OCI-LY7 (cell line): ENCODE data around the gene PRSS2. TPM values are rescaled to one million over a fixed set of nuclear protein-coding genes. Genes with fewer than 3 reads are reported as not detected.
A peak's percentile ranks its signal among the peaks of the same experiment; 100 is the strongest.

Experiments
- BruUV-seq: library from RNA; stranded (reverse); fragments of 400-500 nt; replicated peaks from 2 replicates; lab custom pipeline; 2021; lab: Mats Ljungman, UMichigan
- CTCF ChIA-PET: fragments of 300-600 bp; sonication (Branson Sonifier 250); formaldehyde crosslinking; loops from one replicate; lab custom pipeline; 2022; ENCODE audit warnings: antibody characterized with exemption; ENCODE audit not compliant: unreplicated experiment; lab: Charles Lee
- POLR2A ChIA-PET: fragments of 300-600 bp; sonication (Branson Sonifier 250); formaldehyde crosslinking; loops from one replicate; lab custom pipeline; 2022; ENCODE audit warnings: antibody characterized with exemption; lab: Charles Lee
- DNase-seq: peaks from one replicate; pipeline ENCODE4 v3.0.0-alpha.2; 2015; ENCODE audit warnings: low spot score
- H2AFZ ChIP-seq: fragments of 200-600 bp; sonication (generic), shearing (Covaris generic); 2 replicates; pipeline ENCODE4 v1.6.1; 2014; ENCODE audit warnings: mild to moderate bottlenecking, antibody characterized with exemption, low read length, moderate library complexity
- H3K27ac ChIP-seq: fragments of 200-600 bp; sonication (generic); 2 replicates; pipeline ENCODE4 v1.5.1; 2014; ENCODE audit warnings: mixed run types, low read depth, mild to moderate bottlenecking, moderate library complexity, low read length, inconsistent platforms; ENCODE audit not compliant: poor library complexity, severe bottlenecking
- H3K36me3 ChIP-seq: fragments of 200-600 bp; sonication (generic); 2 replicates; pipeline ENCODE4 v1.6.1; 2014; ENCODE audit warnings: mild to moderate bottlenecking, antibody characterized with exemption, low read length, moderate library complexity, mixed read lengths; ENCODE audit not compliant: insufficient read depth
- H3K4me1 ChIP-seq: fragments of 200-600 bp; sonication (generic); 2 replicates; pipeline ENCODE4 v1.5.1; 2014; ENCODE audit warnings: mild to moderate bottlenecking, low read length; ENCODE audit not compliant: insufficient read depth, poor library complexity, severe bottlenecking
- H3K4me2 ChIP-seq: fragments of 200-600 bp; sonication (generic); 2 replicates; pipeline ENCODE4 v1.6.1; 2014; ENCODE audit warnings: mild to moderate bottlenecking, low read length
- H3K4me3 ChIP-seq: fragments of 200-600 bp; sonication (generic); 2 replicates; pipeline ENCODE4 v1.5.1; 2014; ENCODE audit warnings: mild to moderate bottlenecking, low read depth, low read length; ENCODE audit not compliant: poor library complexity, severe bottlenecking
- H3K79me2 ChIP-seq: fragments of 200-600 bp; sonication (generic); 2 replicates; pipeline ENCODE4 v1.6.1; 2016; ENCODE audit warnings: low read depth, mild to moderate bottlenecking, low read length, moderate library complexity, mixed read lengths; ENCODE audit not compliant: insufficient read depth
- H3K9me2 ChIP-seq: fragments of 200-600 bp; sonication (generic); 2 replicates; pipeline ENCODE4 v1.6.1; 2016; ENCODE audit warnings: mild to moderate bottlenecking, low read length, mixed read lengths; ENCODE audit not compliant: insufficient read depth
- H3K9me3 ChIP-seq: fragments of 200-600 bp; sonication (generic); 2 replicates; pipeline ENCODE4 v1.6.1; 2014; ENCODE audit warnings: mild to moderate bottlenecking, mixed run types, low read length, mixed read lengths
- H4K20me1 ChIP-seq: fragments of 200-600 bp; sonication (generic); 2 replicates; pipeline ENCODE4 v1.6.1; 2014; ENCODE audit warnings: mild to moderate bottlenecking, antibody characterized with exemption, low read length, moderate library complexity, mixed read lengths; ENCODE audit not compliant: insufficient read depth
- CTCF ChIP-seq: fragments of 200-600 bp; sonication (generic); conservative IDR thresholded peaks from 2 replicates; pipeline ENCODE4 v1.5.1; 2014; ENCODE audit warnings: mild to moderate bottlenecking, antibody characterized with exemption, low read length, moderate library complexity, mixed read lengths
- EZH2phosphoT487 ChIP-seq: fragments of 200-600 bp; sonication (generic); IDR thresholded peaks from 2 replicates; pipeline ENCODE4 v1.6.1; 2018; ENCODE audit warnings: low read depth, borderline replicate concordance, mild to moderate bottlenecking, mixed run types, antibody characterized with exemption, low read length, moderate library complexity, mixed read lengths
- intact Hi-C: fragments of 100-400 bp; cut with micrococcal nuclease; formaldehyde crosslinking; loops from one replicate; pipeline ENCODE4 v1.10.0; 2022; ENCODE audit not compliant: unreplicated experiment
- total RNA-seq, 2 experiments: library from RNA; depleted of rRNA in 1 of 2; stranded (reverse); fragments of >200 nt in 1 of 2; shearing (Covaris generic) in 1 of 2; gene quantifications; 2 replicates each; pipeline ENCODE4 v1.2.3, GENCODE V29; 2014 to 2022

The PRSS2 gene
- total RNA-seq, 2 experiments from 2014 or later: 0.60 to 1.1 TPM

- no TSS peak for BruUV-seq
These were observed 38.2 kb downstream of the PRSS2 start for GRCh38 chr7:142808802-142809583.

GRCh38 chr7:142809671-142810070 is 38.9 kb downstream of the PRSS2 start:
- no peaks in the 10 kb centered on the region for H3K79me2 ChIP-seq
- H2AFZ ChIP-seq: no peak overlapping the region
- CTCF ChIA-PET: interaction anchor here (1.3 to 6.0 kb wide), 8 partner anchors 12 to 97 kb away, joined by 3 to 90 read pairs (median 16); no protein-coding TSS in a partner anchor
- TF ChIP-seq EZH2phosphoT487 (no peak), CTCF (no peak)
- no peaks in the 10 kb centered on the region for H3K9me3 ChIP-seq
- no peaks in the 10 kb centered on the region for H4K20me1 ChIP-seq
- H3K4me1 ChIP-seq: peaks cover 90% of the 10 kb centered on the region
- intact Hi-C loops: loop anchor here (1.0 to 10.0 kb wide), 6 partner anchors 38 to 478 kb away; partner anchors contain the start of gene CASP2
- TSS peak; percentile 59 for BruUV-seq
- peak overlapping the region; percentile 84 for H3K4me2 ChIP-seq
- H3K9me2 ChIP-seq: no peaks in the 10 kb centered on the region
- H3K4me3 ChIP-seq: peak overlapping the region; percentile 56
- DNase-seq: peak; percentile 62
- H3K36me3 ChIP-seq: peaks cover 11% of the 10 kb centered on the region; the same call in 1 of the 2 replicates
- H3K27ac ChIP-seq: peak overlapping the region; percentile 100
- POLR2A ChIA-PET: interaction anchor here (0.6 to 15.5 kb wide), 6 partner anchors 19 to 175 kb away, joined by 3 to 666 read pairs (median 14); partner anchors contain the start of gene PRSS2

More at GRCh38 chr7:142808802-142809583, 38.2 kb downstream of the PRSS2 start:
- no peak for TF ChIP-seq EZH2phosphoT487
- TF ChIP-seq CTCF: no peak
- ChIA-PET CTCF (interaction anchor here (1.3 to 6.0 kb wide), 7 partner anchors 11 to 95 kb away, joined by 3 to 90 read pairs (median 16); no protein-coding TSS in a partner anchor), POLR2A (interaction anchor here (0.6 to 15.5 kb wide), 10 partner anchors 18 to 1663 kb away, joined by 3 to 666 read pairs (median 3); partner anchors contain the start of gene PRSS2)
- H3K4me1 ChIP-seq: peaks cover 97% of the 10 kb centered on the region
- no peaks in the 10 kb centered on the region for H3K79me2 ChIP-seq
- H3K36me3 ChIP-seq: peaks cover 18% of the 10 kb centered on the region
- H3K9me2 ChIP-seq: no peaks in the 10 kb centered on the region
- H2AFZ ChIP-seq: no peak overlapping the region
- DNase-seq: peak; percentile 99
- H3K4me2 ChIP-seq: peak overlapping the region; percentile 89
- H3K27ac ChIP-seq: peak overlapping the region; percentile 100
- H3K9me3 ChIP-seq: no peaks in the 10 kb centered on the region
- intact Hi-C loops: loop anchor here (1.0 to 10.0 kb wide), 7 partner anchors 11 to 478 kb away; partner anchors contain the start of gene CASP2
- no peaks in the 10 kb centered on the region for H4K20me1 ChIP-seq
- H3K4me3 ChIP-seq: peak overlapping the region; percentile 56
